G401.6 (cell line): Measurements from ENCODE around the gene PRDM4.
"Not testable (repeated sequence)": the region's sequence is repeated elsewhere in the genome, so short reads cannot be mapped to it uniquely, and the experiment has no call there.

ENCODE experiments used
- FAIRE-seq: peaks from 2 replicates; lab custom pipeline; 2012; peaks lifted over from hg19 to GRCh38; lab: Jason Lieb, UNC

PRDM4 gene

GRCh38 chr12:107695772-107696171 lies 65.2 kb downstream of the PRDM4 start:
- FAIRE-seq = not testable (repeated sequence)

DNA sequence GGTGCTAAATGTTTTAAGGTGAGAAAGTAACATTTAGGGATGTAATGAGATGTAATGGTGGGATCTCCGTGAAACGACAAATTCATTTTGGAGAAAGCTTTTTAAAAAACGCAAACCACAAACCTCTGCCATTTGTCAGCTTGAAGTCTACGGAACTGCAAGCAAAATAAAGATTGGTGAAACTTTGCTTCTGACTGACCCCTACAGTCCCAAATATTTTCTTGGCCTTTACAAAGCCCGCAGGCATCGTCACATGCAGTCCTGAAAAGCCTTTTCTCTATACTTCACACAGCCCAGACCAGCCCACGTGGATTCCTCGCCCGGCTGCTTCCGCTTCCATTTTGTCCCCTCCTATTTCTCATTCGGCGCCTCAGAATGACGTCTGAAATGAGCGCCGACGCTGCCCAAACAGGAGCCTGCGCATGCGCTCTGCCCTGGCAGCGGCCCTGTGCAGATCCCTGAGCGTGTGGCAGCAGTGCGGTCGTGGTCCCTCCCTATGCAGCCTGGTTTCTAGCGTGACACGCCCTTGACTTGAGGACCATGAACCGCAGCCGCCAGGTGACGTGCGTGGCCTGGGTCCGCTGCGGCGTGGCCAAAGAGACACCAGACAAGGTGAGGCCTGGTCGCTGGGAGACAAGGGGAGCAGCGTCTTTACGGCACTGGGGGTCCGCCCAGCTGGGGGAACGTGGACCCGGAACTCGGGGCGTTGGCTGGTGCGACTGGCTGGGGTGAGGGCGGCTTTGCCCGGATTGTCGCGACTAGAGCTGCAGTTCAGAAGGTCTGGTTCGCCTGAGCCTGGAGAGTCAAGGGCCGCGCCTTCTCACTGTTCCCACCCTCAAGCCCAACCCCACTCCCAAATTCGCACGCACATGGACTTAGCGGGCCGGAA lies 75.3 kb downstream of the PRDM4 start, which contains the start of gene PWP1:
TSS of gene PWP1 (plus strand) at position 440 of the 889 bp plus-strand sequence. CDS start at position 541, 101 bp downstream.
- FAIRE-seq = peak; percentile 76

DNA sequence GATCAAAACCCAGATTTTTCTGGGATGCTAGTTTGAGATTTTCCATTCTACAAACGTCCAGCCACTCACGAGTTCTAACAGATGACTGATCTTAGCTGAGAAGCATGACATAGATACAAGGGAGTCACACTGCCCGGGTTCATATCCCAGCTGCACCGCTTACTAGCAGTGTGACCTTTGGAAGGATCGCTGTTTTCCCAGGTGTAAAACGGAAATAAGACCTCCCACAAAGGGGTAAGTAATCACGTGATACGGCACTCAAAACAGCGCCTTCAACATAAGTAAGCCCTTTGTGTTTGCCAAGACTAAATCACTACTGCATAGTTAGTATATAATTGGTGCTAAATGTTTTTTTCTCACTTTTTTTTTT lies 76.0 kb downstream of the PRDM4 start:
- FAIRE-seq = peak; percentile 82

- no peak for FAIRE-seq
Observed at GRCh38 chr12:107684029-107684795, 76.7 kb downstream of the PRDM4 start.
